NCI-H2171 treated with DMSO at 0.1 percent for 48 hours (cell line): ENCODE results near the gene MGME1.

Experiments used
- DNase-seq: peaks from one replicate; lab custom pipeline; 2025; lab: John Stamatoyannopoulos, UW

The MGME1 gene

DNA sequence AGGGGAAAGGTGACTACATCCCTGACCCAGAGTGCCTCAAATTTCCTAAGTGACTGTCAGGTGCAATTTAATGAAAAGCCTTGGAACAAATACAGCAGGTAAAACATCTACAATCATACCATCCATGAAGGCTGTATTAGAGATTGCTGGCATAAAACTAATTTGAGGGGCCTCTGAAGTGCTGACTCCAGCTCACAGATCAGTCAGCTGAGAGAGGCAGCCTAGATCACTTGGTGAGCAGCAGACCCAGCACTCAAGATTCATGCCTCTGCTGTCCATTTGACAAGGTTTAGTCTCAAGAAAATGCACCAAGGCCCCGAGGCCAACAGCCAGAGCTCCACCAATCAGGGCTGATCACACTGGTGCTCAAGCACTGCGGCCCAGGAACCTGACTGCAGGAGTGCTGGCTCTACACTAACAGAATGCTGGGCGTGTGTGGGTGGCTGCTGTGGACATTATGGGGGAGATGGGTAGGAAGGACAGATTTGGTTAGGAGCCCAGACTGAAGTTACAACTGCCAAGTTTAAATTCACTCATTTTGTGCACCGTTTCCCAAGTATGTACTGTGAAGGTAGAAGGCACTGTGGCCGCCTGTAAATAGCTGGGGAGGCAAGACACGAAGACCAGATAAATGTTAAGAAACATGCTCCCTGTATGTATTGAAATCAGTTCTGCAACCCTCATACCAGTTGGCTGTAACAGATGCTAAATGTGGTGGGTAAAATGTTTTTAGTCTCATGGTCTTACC is 28.4 kb upstream of the MGME1 start:
- DNase-seq: peak; percentile 54

DNA sequence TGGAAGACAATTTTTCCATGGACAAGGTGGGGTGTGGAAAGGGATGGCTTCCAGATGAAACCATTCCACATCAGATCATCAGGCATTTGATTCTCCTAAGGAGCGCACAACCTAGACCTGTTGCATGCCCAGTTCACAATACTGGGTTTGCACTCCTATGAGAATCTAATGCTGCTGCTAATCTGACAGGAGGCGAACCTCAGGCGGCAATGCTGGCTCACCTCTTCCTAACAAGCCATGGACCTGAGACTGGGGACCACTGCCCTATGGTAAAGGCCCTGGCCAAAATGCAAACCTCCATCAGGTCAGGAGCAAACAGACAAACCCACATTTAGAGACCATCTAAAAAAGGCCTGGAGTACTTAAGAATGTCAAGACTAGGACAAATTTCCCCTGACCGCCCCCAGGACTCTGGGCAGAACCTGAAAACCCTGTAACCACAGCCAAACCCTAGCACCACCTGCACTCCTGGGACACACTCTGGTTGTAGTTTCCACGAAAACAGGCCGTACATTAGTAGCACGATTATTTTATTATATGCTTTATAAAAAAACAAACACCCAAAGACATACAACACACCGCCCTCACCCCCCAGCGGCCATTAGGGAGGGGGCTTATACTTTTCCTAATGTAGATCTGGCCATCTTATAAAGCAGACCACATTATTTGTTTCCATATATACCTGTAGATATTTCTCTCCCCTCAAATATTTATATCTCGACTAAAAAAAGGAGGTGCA is 27.6 kb upstream of the MGME1 start:
- no peak for DNase-seq

GRCh38 chr20:17941826-17942196 is 27.0 kb upstream of the MGME1 start:
- no peak for DNase-seq

- no peak for DNase-seq
Measured at GRCh38 chr20:17943343-17943742, 25.5 kb upstream of the MGME1 start.

DNA sequence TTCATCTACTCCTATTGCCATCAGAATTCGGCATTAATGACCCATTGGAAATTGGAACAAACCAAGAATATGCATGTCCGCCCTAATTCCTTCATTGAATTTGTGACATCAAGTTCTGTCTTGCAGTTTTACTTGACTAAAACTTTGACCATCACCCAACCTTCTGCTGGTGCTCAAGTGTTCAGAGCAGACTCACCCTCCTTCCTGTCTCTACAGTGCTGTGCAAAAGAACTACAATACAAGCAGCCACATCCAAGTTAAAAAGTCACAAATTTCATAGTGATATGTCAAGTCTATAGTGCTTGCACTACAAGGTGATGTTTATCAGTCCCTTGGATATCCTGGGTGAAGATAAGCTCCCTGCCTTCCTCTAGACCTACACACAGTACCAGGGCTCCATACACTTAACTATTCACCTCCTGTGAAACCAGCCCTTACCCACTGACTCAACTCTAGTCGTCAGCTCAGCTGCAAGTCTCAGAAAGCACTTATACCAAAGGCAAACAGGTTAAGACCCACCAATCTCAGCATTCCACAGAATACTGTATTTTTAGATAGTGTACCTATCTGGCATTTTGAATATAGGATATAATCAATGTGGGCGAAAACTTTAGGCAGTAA is 23.9 kb upstream of the MGME1 start:
- DNase-seq: no peak

- DNase-seq: no peak
Measured at GRCh38 chr20:17946040-17946439, 22.8 kb upstream of the MGME1 start.

DNA sequence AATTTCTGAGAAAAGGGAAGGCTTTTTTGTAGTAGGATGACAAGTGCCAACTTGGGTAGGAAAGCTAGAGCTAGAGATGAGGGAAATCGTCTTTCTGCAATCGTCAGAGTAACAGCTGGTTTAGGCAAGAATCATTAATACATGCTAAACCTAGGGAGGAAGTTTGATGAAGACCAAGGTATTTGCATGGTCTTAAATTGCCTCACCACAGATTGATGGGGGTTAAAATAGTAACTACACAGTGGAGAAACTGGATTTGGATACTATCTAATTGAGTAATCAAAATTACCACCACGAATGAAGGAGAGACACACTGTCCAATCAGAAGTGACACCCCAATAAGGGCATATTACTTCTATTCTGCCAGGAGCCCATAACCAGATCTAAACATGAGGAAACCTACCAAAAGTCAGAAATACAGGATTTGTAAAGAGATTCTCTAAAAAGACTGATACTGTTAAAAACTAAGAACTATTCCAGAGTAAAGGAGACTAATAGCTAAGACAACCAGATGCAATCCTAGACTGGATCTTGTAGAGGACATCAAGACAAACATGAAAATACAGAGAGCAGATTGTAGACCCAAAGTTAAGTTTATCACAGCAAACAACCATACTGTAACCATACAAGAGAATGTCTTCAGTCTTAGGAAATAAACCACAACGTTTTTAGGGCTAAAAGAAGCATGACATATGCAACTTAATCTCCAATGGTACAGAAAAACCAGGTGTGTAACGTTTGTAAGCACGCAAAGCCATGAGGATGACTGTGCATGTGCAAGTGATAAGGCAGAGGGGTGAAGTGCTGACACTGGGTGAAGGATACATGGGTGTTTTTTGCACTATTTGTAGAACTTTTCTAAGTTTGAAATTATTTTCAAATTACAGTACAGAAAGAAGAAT is 22.0 kb upstream of the MGME1 start:
- DNase-seq: no peak

- DNase-seq: no peak
Measured at GRCh38 chr20:17947474-17947815, 21.4 kb upstream of the MGME1 start.

DNA sequence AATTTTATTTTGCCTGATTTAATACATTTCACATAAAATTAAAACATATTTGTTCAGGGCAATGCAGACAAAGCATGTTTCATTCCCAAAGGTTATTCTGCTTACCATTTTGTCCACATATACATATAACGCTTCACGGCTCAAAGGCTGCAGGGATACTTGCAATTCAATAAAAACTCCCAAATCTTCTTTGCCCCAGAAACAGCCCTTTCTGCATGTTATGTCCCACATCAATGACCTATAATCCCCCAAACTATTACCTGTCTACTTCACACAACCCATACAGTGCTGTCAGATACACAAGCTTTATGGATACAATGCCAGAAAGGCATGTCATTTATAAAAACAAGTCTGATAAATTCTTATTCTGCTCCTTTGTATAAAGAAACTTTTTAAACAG is 20.4 kb upstream of the MGME1 start:
- no peak for DNase-seq

DNA sequence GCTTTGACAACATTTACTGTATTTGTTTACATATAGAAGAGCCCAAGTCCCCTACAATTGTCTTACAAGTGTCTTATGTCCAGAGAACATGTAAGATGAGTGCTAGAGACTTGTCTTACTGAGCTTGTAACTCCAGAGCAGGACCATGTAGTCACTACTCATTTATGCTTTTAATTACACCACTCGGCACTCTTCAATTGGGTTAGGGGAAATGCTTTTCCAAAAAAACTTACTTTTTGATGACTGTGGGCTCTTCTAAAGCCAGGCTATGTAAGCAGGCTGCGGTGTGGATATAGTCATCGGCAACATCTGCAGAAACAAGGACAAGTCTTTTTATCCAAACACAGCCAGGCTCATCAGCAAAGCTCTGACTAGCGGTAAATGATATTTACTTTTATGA is 18.9 kb upstream of the MGME1 start:
- no peak for DNase-seq

GRCh38 chr20:17950670-17951069 is 18.1 kb upstream of the MGME1 start:
- no peak for DNase-seq

- DNase-seq: no peak
Measured at GRCh38 chr20:17951323-17951722, 17.5 kb upstream of the MGME1 start.

DNA sequence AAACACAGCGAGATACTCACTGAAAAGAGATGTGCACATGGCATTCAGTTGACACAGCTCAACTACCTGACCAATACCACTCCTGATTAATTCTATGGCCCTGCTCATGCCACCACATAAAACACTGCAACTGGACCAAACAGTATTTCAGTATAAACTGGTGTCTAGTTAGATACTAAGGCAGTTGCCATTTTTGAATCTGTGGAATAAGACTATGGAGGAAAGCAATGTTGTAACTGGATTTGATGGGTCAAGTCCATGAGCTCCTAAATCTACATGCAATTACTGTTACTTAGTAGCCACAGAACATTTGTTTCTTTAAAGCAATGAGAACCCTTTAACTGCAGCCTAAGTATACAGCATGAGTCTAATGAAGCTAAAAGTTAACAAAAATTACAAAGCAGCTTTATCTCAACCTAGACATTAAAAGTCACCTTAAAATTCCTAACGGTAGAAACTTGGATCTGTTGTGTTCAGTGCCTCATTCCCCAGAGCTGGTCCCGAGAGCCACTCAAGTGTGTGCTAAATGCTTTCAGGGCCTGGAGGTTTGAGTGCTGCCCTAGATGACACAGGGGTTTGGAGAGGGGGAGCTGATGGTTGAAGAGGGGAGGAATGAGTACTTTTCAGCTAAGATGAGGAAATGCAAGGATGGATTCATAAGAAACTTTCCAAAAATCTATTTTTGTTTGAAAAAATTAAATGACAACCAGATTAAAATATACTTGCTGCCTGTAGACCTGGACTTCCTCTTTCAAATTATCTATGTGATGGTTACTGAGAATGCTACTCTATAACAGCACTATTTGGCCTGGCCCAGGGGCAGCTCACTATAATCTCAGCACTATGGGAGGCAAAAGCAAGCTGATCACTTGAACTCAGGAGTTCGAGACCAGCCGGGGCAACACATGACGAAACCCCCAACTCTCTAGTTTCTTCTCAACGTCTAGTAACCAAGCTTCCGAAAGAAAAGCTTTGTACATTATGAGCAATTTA is 15.8 kb upstream of the MGME1 start:
- DNase-seq: no peak

DNA sequence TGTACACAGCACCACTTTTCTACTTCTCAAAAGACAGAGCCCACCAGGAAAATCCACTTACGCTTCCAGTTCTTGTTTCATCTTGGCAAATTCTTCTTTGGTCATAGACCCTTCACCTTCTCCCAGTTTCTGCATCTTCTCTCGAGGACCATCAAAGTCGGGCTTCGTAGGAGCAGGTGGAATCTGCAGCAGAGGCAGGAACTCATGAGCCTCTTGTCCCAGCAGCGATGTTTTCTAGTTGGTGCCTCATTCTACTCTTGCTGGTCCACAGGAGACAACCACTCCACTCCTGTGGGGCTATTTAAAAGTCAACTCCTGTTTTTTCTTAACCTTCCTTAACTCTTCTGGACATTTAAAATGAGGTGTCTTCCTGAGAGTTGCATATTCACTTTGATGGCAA is 14.9 kb upstream of the MGME1 start:
- DNase-seq: no peak

GRCh38 chr20:17955302-17955701 is 13.5 kb upstream of the MGME1 start:
- DNase-seq: no peak

DNA sequence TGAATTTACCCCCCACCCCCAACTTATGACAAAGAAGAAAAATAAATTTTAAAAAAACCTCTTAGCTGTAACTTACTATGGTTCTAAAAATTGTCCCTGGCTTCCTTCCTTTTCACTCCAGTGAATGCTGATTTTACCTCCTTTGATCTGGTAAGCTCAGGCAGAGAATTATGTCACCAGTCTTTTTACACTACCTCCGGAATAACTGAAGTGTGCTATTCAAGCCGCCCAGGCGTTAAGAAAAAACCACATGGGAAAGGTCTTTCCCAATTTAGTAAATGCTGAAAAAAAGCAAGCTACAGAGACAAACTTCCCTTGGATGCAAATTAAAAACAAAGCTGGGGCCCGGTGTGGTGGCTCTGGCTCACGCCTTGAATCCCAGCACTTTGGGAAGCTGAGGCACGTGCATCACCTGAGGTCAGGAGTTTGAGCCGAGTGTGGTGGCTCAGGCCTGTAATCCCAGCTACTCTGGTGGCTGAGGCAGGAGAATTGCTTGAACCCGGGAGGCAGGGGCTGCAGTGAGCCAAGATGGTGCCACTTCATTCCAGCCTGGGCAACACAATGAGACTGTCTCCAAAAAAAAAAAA is 12.6 kb upstream of the MGME1 start:
- DNase-seq: no peak

DNA sequence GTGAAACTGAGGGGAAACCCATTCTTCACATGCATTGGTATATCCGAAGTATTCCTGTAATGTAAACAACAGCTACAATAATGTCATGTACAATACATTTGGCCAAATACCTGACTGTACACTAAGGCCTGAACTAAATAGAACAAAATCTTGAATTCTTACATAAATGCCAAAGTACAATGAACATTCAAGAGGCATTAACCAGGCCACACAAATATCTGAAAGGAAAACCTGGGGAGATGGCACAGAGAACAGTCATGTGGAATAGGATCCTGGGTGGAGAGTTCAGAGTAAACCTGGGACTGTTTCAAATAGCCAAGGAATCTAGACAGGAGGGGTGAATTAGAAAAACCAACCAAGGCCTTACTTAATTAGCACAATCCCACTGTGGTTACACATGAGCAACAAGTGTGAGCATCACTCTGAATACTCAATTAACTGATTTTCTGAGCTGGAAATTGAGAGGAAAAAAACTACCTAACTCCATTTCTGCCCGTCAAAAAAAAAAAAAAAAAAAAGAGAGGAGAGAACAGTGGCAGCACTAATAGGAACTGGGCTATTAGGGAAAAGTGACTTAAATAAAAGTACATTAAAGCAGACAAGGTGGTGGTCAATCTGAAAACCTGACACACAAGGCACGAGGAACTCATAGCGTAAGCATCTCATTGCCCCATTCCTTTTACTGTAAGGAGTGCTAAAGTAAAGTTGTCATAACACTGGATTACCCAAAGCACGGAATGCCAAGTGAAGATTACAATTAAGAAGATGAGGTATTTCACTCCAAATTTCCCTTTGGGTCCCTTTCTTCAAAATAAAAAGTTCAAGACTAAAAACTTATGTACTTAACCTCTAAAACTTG is 11.1 kb upstream of the MGME1 start:
- DNase-seq: no peak

DNA sequence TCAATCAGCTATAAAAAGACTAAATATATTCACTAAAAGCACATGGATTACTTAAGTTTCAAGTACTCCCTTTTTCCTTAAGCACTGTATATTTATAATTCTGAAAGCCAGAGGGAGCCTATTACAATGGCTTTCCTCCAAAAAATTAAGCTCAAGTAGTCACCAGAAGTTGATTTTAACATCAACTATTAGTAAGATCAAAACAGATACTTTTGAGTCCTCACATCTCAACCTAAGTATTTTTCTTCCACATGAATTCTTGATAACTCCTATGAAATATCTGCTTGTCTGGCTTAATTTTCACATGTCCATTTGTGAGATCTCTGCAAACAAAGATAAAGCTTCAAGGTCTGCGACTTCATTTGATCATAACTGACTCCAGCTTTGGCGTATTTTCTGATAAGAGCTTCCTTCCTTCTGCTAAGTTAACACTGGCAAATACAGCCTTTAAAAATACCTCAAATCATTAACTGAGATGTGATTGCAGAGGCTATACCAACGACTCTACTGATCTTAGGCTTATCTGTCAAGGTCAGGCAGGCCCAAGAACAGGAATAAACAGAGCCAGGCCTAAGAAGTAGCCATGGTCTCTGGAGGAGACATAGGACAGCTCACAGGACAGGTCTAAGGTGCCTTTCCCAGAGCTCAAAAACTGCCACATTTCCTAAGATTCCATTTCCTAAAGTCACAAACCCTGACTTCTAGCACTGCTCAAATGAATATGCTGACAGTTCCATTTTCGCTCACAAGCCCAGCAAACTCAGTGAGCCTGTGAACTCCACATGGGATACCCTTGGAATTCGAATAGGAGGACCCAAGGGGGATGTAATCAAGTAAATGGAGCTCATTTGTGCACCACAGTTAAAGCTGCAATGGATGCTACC is 10.2 kb upstream of the MGME1 start:
- DNase-seq: no peak

- DNase-seq: no peak
Measured at GRCh38 chr20:17959257-17959627, 9.6 kb upstream of the MGME1 start.
